ENCODE results near the gene KDSR.

The KDSR gene

GRCh38 chr18:63292831-63293683 lies 73.9 kb downstream of the KDSR start:
- no peak for TF ChIP-seq CTCF (IDR thresholded peaks at IDR 0.05; ENCODE audit: low read depth, low read length, missing control alignments)
- no peak for DNase-seq (ENCODE audit: extremely low read depth, low read depth)
- no peak overlapping the region for H3K4me3 ChIP-seq (replicated peaks; ENCODE audit: low read depth, low read length)

GRCh38 chr18:63291278-63291677 lies 75.7 kb downstream of the KDSR start:
- DNase-seq (ENCODE audit: extremely low read depth, low read depth), result no peak
- TF ChIP-seq CTCF (IDR thresholded peaks at IDR 0.05; ENCODE audit: low read depth, low read length, missing control alignments), result no peak
- no peak overlapping the region for H3K4me3 ChIP-seq (replicated peaks; ENCODE audit: low read depth, low read length)

GRCh38 chr18:63290821-63291200 lies 76.2 kb downstream of the KDSR start:
- no peak for TF ChIP-seq CTCF (IDR thresholded peaks at IDR 0.05; ENCODE audit: low read depth, low read length, missing control alignments)
- no peak for DNase-seq (ENCODE audit: extremely low read depth, low read depth)
- H3K4me3 ChIP-seq (replicated peaks; ENCODE audit: low read depth, low read length), result no peak overlapping the region

- H3K4me3 ChIP-seq (replicated peaks; ENCODE audit: low read depth, low read length), result no peak overlapping the region
- DNase-seq (ENCODE audit: extremely low read depth, low read depth), result no peak
- no peak for TF ChIP-seq CTCF (IDR thresholded peaks at IDR 0.05; ENCODE audit: low read depth, low read length, missing control alignments)
Measured at GRCh38 chr18:63290166-63290820, 76.7 kb downstream of the KDSR start.

- no peak overlapping the region for H3K4me3 ChIP-seq (replicated peaks; ENCODE audit: low read depth, low read length)
- TF ChIP-seq CTCF (IDR thresholded peaks at IDR 0.05; ENCODE audit: low read depth, low read length, missing control alignments), result no peak
- no peak for DNase-seq (ENCODE audit: extremely low read depth, low read depth)
Measured at GRCh38 chr18:63288311-63288710, 78.7 kb downstream of the KDSR start.

- no peak for DNase-seq (ENCODE audit: extremely low read depth, low read depth)
- no peak for TF ChIP-seq CTCF (IDR thresholded peaks at IDR 0.05; ENCODE audit: low read depth, low read length, missing control alignments)
- no peak overlapping the region for H3K4me3 ChIP-seq (replicated peaks; ENCODE audit: low read depth, low read length)
Measured at GRCh38 chr18:63287691-63288220, 79.2 kb downstream of the KDSR start.
